ENCODE measurements around the gene SND1.

Gene SND1

DNA sequence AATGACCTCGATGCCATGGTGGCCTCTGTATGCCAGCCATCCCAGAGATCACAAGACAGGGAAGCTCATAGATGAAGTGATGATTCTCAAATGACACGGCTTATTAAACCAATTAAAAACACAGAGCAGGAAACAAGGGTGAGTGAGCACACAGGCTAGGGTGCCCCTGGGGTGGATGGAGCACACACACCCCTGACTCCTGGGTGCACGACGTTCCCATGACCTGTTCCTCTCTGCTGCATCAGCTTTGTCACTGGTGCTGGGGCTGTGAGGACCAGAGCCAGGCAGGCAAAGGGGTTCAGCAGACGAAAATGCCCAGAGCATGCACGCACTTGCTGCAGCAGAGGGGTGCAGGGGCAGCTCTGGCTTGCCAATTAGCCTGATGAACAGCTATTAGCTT, 465.7 kb downstream of the SND1 start:
- Histone ChIP-seq H3K4me1 (ENCODE audit: low read length) (peaks cover 6% of the 10 kb centered on the region), H3K27me3 (replicated peaks; ENCODE audit: insufficient read depth, low read length) (no peaks in the 10 kb centered on the region)

GRCh38 chr7:128119036-128119435, 467.0 kb downstream of the SND1 start:
- Histone ChIP-seq H3K27ac (ENCODE audit: low read length) (no peak overlapping the region), H3K79me2 (ENCODE audit: low read length) (no peaks in the 10 kb centered on the region), H3K4me1 (ENCODE audit: low read length) (no peaks in the 10 kb centered on the region), H3K4me3 (ENCODE audit: low read length) (no peak overlapping the region), H3F3A (ENCODE audit: insufficient read depth, low read length) (no peaks in the 10 kb centered on the region), H3K4me2 (ENCODE audit: low read depth, low read length) (no peak overlapping the region), H4K20me1 (ENCODE audit: insufficient read depth, low read length) (no peaks in the 10 kb centered on the region), H3K9me2 (replicated peaks; ENCODE audit: insufficient read depth, low read length) (no peaks in the 10 kb centered on the region), H3K9ac (ENCODE audit: low read length) (no peak overlapping the region), H2AFZ (ENCODE audit: low read length) (no peak overlapping the region), H3K9me3 (replicated peaks; ENCODE audit: insufficient read depth, low read length) (no peaks in the 10 kb centered on the region), H3K36me3 (replicated peaks; ENCODE audit: insufficient read depth, low read length) (no peaks in the 10 kb centered on the region), H3K27me3 (replicated peaks; ENCODE audit: insufficient read depth, low read length) (no peaks in the 10 kb centered on the region)
- TF ChIP-seq CTCF (IDR thresholded peaks at IDR 0.05; ENCODE audit: low read length) (no peak), EZH2 (optimal IDR thresholded peaks at IDR 0.05; ENCODE audit: low read depth, low read length) (no peak), EZH2phosphoT487 (IDR thresholded peaks at IDR 0.05; ENCODE audit: low read length) (no peak)
- no peak for DNase-seq

More for the DNA sequence above, 465.7 kb downstream of the SND1 start:
- Histone ChIP-seq H3K9me3 (replicated peaks; ENCODE audit: insufficient read depth, low read length) (no peaks in the 10 kb centered on the region), H3K36me3 (replicated peaks; ENCODE audit: insufficient read depth, low read length) (no peaks in the 10 kb centered on the region), H4K20me1 (ENCODE audit: insufficient read depth, low read length) (no peaks in the 10 kb centered on the region), H3K9ac (ENCODE audit: low read length) (no peak overlapping the region), H3K27ac (ENCODE audit: low read length) (no peak overlapping the region), H3F3A (ENCODE audit: insufficient read depth, low read length) (peaks cover 5% of the 10 kb centered on the region; the same call in 1 of the 2 replicates), H3K9me2 (replicated peaks; ENCODE audit: insufficient read depth, low read length) (no peaks in the 10 kb centered on the region), H3K4me3 (ENCODE audit: low read length) (no peak overlapping the region), H3K79me2 (ENCODE audit: low read length) (no peaks in the 10 kb centered on the region), H3K4me2 (ENCODE audit: low read depth, low read length) (no peak overlapping the region), H2AFZ (ENCODE audit: low read length) (no peak overlapping the region)
- DNase-seq = no peak
- TF ChIP-seq EZH2 (optimal IDR thresholded peaks at IDR 0.05; ENCODE audit: low read depth, low read length) (no peak), CTCF (IDR thresholded peaks at IDR 0.05; ENCODE audit: low read length) (no peak), EZH2phosphoT487 (IDR thresholded peaks at IDR 0.05; ENCODE audit: low read length) (no peak)

GRCh38 chr7:128120116-128120515, 468.1 kb downstream of the SND1 start:
- Histone ChIP-seq H2AFZ (ENCODE audit: low read length) (no peak overlapping the region), H3K36me3 (replicated peaks; ENCODE audit: insufficient read depth, low read length) (no peaks in the 10 kb centered on the region), H3K4me3 (ENCODE audit: low read length) (no peak overlapping the region), H3K9me2 (replicated peaks; ENCODE audit: insufficient read depth, low read length) (no peaks in the 10 kb centered on the region), H3K4me2 (ENCODE audit: low read depth, low read length) (no peak overlapping the region), H3K9me3 (replicated peaks; ENCODE audit: insufficient read depth, low read length) (no peaks in the 10 kb centered on the region), H3F3A (ENCODE audit: insufficient read depth, low read length) (no peaks in the 10 kb centered on the region), H4K20me1 (ENCODE audit: insufficient read depth, low read length) (no peaks in the 10 kb centered on the region), H3K4me1 (ENCODE audit: low read length) (no peaks in the 10 kb centered on the region), H3K79me2 (ENCODE audit: low read length) (no peaks in the 10 kb centered on the region), H3K27ac (ENCODE audit: low read length) (no peak overlapping the region), H3K27me3 (replicated peaks; ENCODE audit: insufficient read depth, low read length) (no peaks in the 10 kb centered on the region), H3K9ac (ENCODE audit: low read length) (no peak overlapping the region)
- DNase-seq = no peak
- TF ChIP-seq CTCF (IDR thresholded peaks at IDR 0.05; ENCODE audit: low read length) = no peak
- TF ChIP-seq EZH2phosphoT487 (IDR thresholded peaks at IDR 0.05; ENCODE audit: low read length) = no peak
- TF ChIP-seq EZH2 (optimal IDR thresholded peaks at IDR 0.05; ENCODE audit: low read depth, low read length) = no peak

Measured in MM.1S (cell line).